Left ventricle myocardium inferior (tissue), 1 donor: ENCODE results near the gene PAM. TPM values are rescaled to one million over a fixed set of nuclear protein-coding genes. Genes with fewer than 3 reads are reported as not detected.

Experiments used
- DNase-seq: peaks from one replicate; pipeline ENCODE4 v3.0.0-alpha.2; 2020
- H3K27ac ChIP-seq: fragments of 200-600 bp; replicated peaks from 2 replicates; pipeline ENCODE4 v1.8.0; 2021
- H3K27me3 ChIP-seq: fragments of 200-600 bp; 2 replicates; pipeline ENCODE4 v1.8.0; 2021; ENCODE audit warnings: low read depth
- H3K36me3 ChIP-seq: fragments of 200-600 bp; 2 replicates; pipeline ENCODE4 v1.8.0; 2021
- H3K4me1 ChIP-seq: fragments of 200-600 bp; 2 replicates; pipeline ENCODE4 v1.8.0; 2021
- H3K4me3 ChIP-seq: fragments of 200-600 bp; 2 replicates; pipeline ENCODE4 v1.8.0; 2021; ENCODE audit warnings: mild to moderate bottlenecking, moderate library complexity
- H3K9me3 ChIP-seq: fragments of 200-600 bp; replicated peaks from 2 replicates; pipeline ENCODE4 v1.8.0; 2021
- intact Hi-C: fragments of 100-400 bp; cut with micrococcal nuclease; formaldehyde crosslinking; loops from one replicate; pipeline ENCODE4 v1.11.0; 2022
- total RNA-seq: library from RNA; stranded (reverse); fragmentation: NEBNext Ultra II Directional; extraction: Animal tissue kit (Norgen Biotek cat#: 25700); gene quantifications from one replicate; pipeline ENCODE4 v1.2.1, GENCODE V29; 2021
- TF ChIP-seq, protein P1 (sequence below): fragments of 200-600 bp; IDR thresholded peaks from 2 replicates; pipeline ENCODE4 v1.8.0; 2021; ENCODE audit warnings: antibody characterized with exemption, mild to moderate bottlenecking, borderline replicate concordance
- donor health status: DM: no; HTN: yes; CAD: no; lungs with severe emphysema.

Gene PAM
- total RNA-seq, 1 donor from 2014 or later, result 1,051 TPM

- no peak overlapping the region for H3K4me3 ChIP-seq
- DNase-seq, result no peak
- no peaks in the 10 kb centered on the region for H3K9me3 ChIP-seq
- intact Hi-C loops, result no loop called here
- H3K4me1 ChIP-seq, result peaks cover 6% of the 10 kb centered on the region
- no peaks in the 10 kb centered on the region for H3K27me3 ChIP-seq
- TF ChIP-seq, protein P1, sequence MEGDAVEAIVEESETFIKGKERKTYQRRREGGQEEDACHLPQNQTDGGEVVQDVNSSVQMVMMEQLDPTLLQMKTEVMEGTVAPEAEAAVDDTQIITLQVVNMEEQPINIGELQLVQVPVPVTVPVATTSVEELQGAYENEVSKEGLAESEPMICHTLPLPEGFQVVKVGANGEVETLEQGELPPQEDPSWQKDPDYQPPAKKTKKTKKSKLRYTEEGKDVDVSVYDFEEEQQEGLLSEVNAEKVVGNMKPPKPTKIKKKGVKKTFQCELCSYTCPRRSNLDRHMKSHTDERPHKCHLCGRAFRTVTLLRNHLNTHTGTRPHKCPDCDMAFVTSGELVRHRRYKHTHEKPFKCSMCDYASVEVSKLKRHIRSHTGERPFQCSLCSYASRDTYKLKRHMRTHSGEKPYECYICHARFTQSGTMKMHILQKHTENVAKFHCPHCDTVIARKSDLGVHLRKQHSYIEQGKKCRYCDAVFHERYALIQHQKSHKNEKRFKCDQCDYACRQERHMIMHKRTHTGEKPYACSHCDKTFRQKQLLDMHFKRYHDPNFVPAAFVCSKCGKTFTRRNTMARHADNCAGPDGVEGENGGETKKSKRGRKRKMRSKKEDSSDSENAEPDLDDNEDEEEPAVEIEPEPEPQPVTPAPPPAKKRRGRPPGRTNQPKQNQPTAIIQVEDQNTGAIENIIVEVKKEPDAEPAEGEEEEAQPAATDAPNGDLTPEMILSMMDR, result no peak
- peaks cover 12% of the 10 kb centered on the region for H3K36me3 ChIP-seq
- H3K27ac ChIP-seq, result no peak overlapping the region
Observed at GRCh38 chr5:102969641-102970040, 214.5 kb downstream of the PAM start.

GRCh38 chr5:102971676-102972293, 216.7 kb downstream of the PAM start:
- Histone ChIP-seq H3K9me3 (no peaks in the 10 kb centered on the region), H3K27me3 (no peaks in the 10 kb centered on the region), H3K4me3 (no peak overlapping the region), H3K36me3 (peaks cover 14% of the 10 kb centered on the region), H3K27ac (no peak overlapping the region), H3K4me1 (peaks cover 16% of the 10 kb centered on the region)
- intact Hi-C loops, result no loop called here
- TF ChIP-seq, protein P1, result peak; percentile 62
- DNase-seq, result no peak

- intact Hi-C loops, result no loop called here
- peaks cover 16% of the 10 kb centered on the region for H3K4me1 ChIP-seq
- H3K4me3 ChIP-seq, result no peak overlapping the region
- no peaks in the 10 kb centered on the region for H3K9me3 ChIP-seq
- H3K36me3 ChIP-seq, result peaks cover 12% of the 10 kb centered on the region
- H3K27me3 ChIP-seq, result no peaks in the 10 kb centered on the region
- TF ChIP-seq, protein P1, result no peak
- H3K27ac ChIP-seq, result no peak overlapping the region
- DNase-seq, result no peak
Observed at GRCh38 chr5:102974177-102974576, 219.1 kb downstream of the PAM start.

DNA sequence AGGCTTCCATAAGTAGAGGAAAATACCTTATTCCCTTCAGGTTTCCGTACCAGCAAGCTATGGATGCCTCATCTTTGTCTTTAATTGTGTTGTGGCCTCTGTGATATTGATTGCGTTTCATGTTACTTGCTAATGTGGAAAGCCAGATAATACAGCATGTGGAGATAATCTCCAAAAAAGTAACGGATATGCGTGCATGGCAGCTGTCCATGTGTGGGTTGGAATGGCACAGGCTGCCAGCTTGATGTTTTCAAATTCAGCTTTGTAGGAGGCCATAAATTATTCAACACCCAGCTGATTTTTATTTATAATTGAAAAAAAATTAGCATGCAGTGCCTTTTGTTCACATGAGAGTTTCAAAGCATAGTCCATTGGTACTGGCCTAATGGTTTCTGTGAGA, 219.9 kb downstream of the PAM start:
- no peak overlapping the region for H3K4me3 ChIP-seq
- no peak for DNase-seq
- H3K36me3 ChIP-seq, result peaks cover 12% of the 10 kb centered on the region
- no peaks in the 10 kb centered on the region for H3K27me3 ChIP-seq
- no peaks in the 10 kb centered on the region for H3K9me3 ChIP-seq
- intact Hi-C loops, result no loop called here
- TF ChIP-seq, protein P1, result no peak
- H3K4me1 ChIP-seq, result peaks cover 16% of the 10 kb centered on the region
- H3K27ac ChIP-seq, result no peak overlapping the region

GRCh38 chr5:102975457-102976182, 220.5 kb downstream of the PAM start:
- TF ChIP-seq, protein P1, result no peak
- no peak for DNase-seq
- no peak overlapping the region for H3K4me3 ChIP-seq
- H3K27me3 ChIP-seq, result no peaks in the 10 kb centered on the region
- no peaks in the 10 kb centered on the region for H3K9me3 ChIP-seq
- no peak overlapping the region for H3K27ac ChIP-seq
- peaks cover 16% of the 10 kb centered on the region for H3K4me1 ChIP-seq
- H3K36me3 ChIP-seq, result peaks cover 12% of the 10 kb centered on the region
- intact Hi-C loops, result no loop called here
